ENCODE results near the gene NOD2. TPM values are rescaled to one million over a fixed set of nuclear protein-coding genes. Genes with fewer than 3 reads are reported as not detected.

The NOD2 gene
- total RNA-seq, 4 donors from 2014 or later, result 1.5 to 5.6 (median 1.9) TPM; not detected in 1

DNA sequence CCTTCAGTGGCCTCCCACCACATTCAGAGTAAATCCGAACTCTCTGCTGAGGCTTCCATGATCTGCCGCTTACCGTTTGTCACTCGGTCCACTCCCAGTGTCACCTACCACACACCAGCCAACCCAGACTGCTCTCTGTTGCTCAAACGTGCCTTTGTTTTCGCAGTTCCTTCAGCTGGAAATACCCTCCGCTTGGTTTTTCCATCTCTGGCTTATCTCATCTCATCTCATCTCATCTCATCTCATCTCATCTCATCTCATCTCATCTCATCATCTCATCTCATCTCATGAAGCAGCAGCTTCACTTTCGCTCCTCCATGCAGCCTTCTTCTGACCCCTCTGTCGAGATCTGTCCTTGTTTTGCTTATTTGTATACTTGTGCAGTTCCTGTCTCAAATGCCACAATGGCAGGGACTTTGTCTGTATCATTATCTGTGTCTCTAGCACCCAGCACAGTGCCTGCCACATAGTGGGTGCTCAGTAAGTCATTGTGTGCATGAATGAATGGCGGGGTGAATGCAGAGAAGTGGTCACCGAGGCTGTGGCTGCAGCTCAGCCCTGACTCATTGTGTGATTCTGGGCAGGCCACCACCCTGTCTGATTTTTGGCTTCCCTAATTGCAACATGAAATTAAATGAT is 8.5 kb upstream of the NOD2 start:
- no peak for TF ChIP-seq POLR2A (IDR thresholded peaks at IDR 0.05)
- TF ChIP-seq, protein P1, sequence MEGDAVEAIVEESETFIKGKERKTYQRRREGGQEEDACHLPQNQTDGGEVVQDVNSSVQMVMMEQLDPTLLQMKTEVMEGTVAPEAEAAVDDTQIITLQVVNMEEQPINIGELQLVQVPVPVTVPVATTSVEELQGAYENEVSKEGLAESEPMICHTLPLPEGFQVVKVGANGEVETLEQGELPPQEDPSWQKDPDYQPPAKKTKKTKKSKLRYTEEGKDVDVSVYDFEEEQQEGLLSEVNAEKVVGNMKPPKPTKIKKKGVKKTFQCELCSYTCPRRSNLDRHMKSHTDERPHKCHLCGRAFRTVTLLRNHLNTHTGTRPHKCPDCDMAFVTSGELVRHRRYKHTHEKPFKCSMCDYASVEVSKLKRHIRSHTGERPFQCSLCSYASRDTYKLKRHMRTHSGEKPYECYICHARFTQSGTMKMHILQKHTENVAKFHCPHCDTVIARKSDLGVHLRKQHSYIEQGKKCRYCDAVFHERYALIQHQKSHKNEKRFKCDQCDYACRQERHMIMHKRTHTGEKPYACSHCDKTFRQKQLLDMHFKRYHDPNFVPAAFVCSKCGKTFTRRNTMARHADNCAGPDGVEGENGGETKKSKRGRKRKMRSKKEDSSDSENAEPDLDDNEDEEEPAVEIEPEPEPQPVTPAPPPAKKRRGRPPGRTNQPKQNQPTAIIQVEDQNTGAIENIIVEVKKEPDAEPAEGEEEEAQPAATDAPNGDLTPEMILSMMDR (IDR thresholded peaks at IDR 0.05), result no peak
- Histone ChIP-seq H3K9me3 (no peaks in the 10 kb centered on the region), H3K27ac (no peak overlapping the region), H3K36me3 (no peaks in the 10 kb centered on the region), H3K4me3 (no peak overlapping the region), H3K4me1 (no peaks in the 10 kb centered on the region), H3K27me3 (no peaks in the 10 kb centered on the region)
- no peak for DNase-seq
- intact Hi-C loops (cut with DNase I; ENCODE audit: low total_unique reads), result no loop called here

DNA sequence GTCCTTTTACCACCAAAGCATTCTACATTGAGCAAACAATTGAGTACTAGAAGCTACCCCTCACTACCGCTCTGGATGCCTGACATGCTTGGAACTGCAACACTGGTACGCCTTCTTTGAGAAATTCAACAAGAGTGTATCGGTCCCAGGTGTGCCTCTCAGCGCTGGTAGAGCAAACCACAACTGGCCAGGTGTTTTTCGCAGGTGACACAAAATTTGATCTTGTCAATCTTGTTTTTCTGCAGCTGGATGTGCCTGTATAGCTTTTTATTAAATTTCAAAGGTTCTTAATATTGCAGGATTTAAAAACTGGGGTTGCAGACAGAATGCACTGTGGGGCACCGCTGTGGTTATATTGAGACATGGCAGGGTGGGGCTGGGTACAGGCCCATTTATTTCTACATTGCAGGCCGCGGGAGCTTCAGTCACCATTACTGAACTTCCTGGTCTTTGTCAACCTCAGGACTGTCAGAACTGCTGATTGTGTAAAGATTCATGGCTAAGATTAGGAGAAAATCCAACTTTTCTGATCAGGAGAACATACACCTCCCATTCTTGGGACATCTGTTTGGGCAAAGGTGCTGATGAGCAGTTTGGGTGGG is 7.8 kb upstream of the NOD2 start:
- intact Hi-C loops (cut with DNase I; ENCODE audit: low total_unique reads), result no loop called here
- no peak overlapping the region for H3K4me3 ChIP-seq
- no peaks in the 10 kb centered on the region for H3K36me3 ChIP-seq
- H3K27ac ChIP-seq, result no peak overlapping the region
- no peak for DNase-seq
- H3K4me1 ChIP-seq, result no peaks in the 10 kb centered on the region
- H3K9me3 ChIP-seq, result no peaks in the 10 kb centered on the region
- no peaks in the 10 kb centered on the region for H3K27me3 ChIP-seq
- no peak for TF ChIP-seq POLR2A (IDR thresholded peaks at IDR 0.05)
- TF ChIP-seq, protein P1 (IDR thresholded peaks at IDR 0.05), result no peak

DNA sequence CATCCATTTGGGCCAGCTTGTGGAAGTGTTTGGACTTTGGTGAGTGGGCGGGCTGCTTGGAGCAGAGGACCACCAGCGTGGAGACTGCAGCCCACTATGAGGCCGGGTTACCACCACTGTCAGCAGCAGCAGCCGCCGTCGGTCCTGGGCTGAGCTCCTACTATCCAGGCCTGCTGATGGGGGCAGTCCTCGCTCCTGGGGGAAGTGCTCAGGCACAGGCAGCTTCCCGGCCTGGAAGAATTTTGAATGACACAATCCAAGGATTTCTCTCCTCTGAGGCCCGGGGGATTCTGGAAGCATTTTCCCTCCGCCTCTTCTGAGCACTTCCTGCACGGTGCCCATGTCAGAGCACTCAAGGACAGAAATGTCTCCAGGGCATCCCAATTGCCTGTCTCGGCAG is 5.3 kb upstream of the NOD2 start:
- TF ChIP-seq, protein P1 (IDR thresholded peaks at IDR 0.05), result no peak
- TF ChIP-seq POLR2A (IDR thresholded peaks at IDR 0.05), result no peak
- no peak overlapping the region for H3K4me3 ChIP-seq
- no peak overlapping the region for H3K27ac ChIP-seq
- H3K27me3 ChIP-seq, result no peaks in the 10 kb centered on the region
- H3K36me3 ChIP-seq, result no peaks in the 10 kb centered on the region
- no peaks in the 10 kb centered on the region for H3K9me3 ChIP-seq
- intact Hi-C loops (cut with DNase I; ENCODE audit: low total_unique reads), result no loop called here
- no peaks in the 10 kb centered on the region for H3K4me1 ChIP-seq
- no peak for DNase-seq

DNA sequence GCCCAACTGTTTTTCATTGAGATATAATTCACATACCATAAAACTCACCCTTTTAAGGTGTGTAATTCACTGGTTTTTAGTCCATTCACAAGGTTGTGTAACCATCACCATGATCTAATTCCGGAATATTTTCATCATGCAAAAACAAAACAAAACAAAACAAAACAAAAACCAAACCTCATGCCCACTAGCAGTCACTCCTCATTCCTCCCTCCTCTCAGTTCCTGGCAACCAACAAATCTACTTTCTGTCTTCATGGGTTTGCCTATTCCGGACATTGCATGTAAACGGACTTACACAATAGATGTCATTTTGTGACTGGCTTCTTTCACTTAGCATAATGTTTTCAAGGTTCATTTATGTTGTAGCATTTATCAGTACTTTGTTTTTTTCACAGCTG is 4.5 kb upstream of the NOD2 start:
- DNase-seq, result no peak
- H3K9me3 ChIP-seq, result no peaks in the 10 kb centered on the region
- intact Hi-C loops (cut with DNase I; ENCODE audit: low total_unique reads), result no loop called here
- TF ChIP-seq, protein P1 (IDR thresholded peaks at IDR 0.05), result no peak
- TF ChIP-seq POLR2A (IDR thresholded peaks at IDR 0.05), result no peak
- H3K27ac ChIP-seq, result no peak overlapping the region
- H3K4me3 ChIP-seq, result no peak overlapping the region
- no peaks in the 10 kb centered on the region for H3K27me3 ChIP-seq
- no peaks in the 10 kb centered on the region for H3K4me1 ChIP-seq
- no peaks in the 10 kb centered on the region for H3K36me3 ChIP-seq

DNA sequence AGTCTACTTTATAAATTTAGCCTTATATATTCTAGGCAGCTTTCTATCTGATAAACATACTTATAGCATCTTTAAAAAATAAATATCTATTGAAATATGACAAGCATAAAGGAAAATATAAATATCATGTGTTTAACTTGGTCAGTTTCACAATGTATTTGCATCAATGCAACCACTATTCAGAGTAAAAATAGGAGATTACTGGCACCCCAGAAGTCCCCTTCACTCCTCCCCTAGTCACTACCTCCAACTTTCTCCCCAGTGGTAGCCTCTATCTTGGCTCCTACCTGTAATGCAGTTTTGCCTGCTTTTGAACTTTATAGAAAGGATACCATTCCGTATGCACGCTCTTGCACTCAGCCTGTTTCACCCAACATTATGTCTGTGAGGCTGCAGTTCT is 3.2 kb upstream of the NOD2 start:
- H3K9me3 ChIP-seq, result no peaks in the 10 kb centered on the region
- DNase-seq, result no peak
- no peaks in the 10 kb centered on the region for H3K4me1 ChIP-seq
- no peak overlapping the region for H3K4me3 ChIP-seq
- no peak overlapping the region for H3K27ac ChIP-seq
- no peaks in the 10 kb centered on the region for H3K27me3 ChIP-seq
- TF ChIP-seq, protein P1 (IDR thresholded peaks at IDR 0.05), result no peak
- no peak for TF ChIP-seq POLR2A (IDR thresholded peaks at IDR 0.05)
- no peaks in the 10 kb centered on the region for H3K36me3 ChIP-seq
- intact Hi-C loops (cut with DNase I; ENCODE audit: low total_unique reads), result no loop called here

Measured in uterus (tissue), 4 donors.